Skeletal muscle tissue (tissue), 4 donors: ENCODE measurements around the gene GNAS. TPM values are rescaled to one million over a fixed set of nuclear protein-coding genes. Genes with fewer than 3 reads are reported as not detected.

Experiments used
- H3K27ac ChIP-seq: one replicate; pipeline ENCODE4 v1.7.0; 2013; ENCODE audit warnings: mild to moderate bottlenecking, low read depth, low read length, inconsistent platforms
- H3K27me3 ChIP-seq, 3 donors: one replicate each; pipeline ENCODE4 v1.7.0; 2013; ENCODE audit warnings: low read length in 3 of 3; ENCODE audit not compliant: control insufficient read depth in 3 of 3, insufficient read depth in 3 of 3
- H3K36me3 ChIP-seq, 3 donors: one replicate each; pipeline ENCODE4 v1.7.0; 2013; ENCODE audit warnings: low read length in 3 of 3; ENCODE audit not compliant: control insufficient read depth in 3 of 3, insufficient read depth in 3 of 3
- H3K4me1 ChIP-seq, 3 donors: one replicate each; pipeline ENCODE4 v1.7.0; 2013; ENCODE audit warnings: low read length in 3 of 3, mild to moderate bottlenecking in 3 of 3; ENCODE audit not compliant: control insufficient read depth in 3 of 3, insufficient read depth in 3 of 3
- H3K4me3 ChIP-seq, 3 donors: one replicate each; pipeline ENCODE4 v1.7.0; 2013; ENCODE audit warnings: low read length in 3 of 3
- H3K9ac ChIP-seq, 3 donors: one replicate each; pipeline ENCODE4 v1.7.0; 2013; ENCODE audit warnings: low read length in 3 of 3, mild to moderate bottlenecking in 3 of 3, moderate library complexity in 2 of 3, low read depth in 1 of 3
- H3K9me3 ChIP-seq, 3 donors: one replicate each; pipeline ENCODE4 v1.7.0; 2013; ENCODE audit warnings: low read length in 3 of 3; ENCODE audit not compliant: control insufficient read depth in 3 of 3
- total RNA-seq: library from RNA; depleted of rRNA; stranded (reverse); fragments of >200 nt; gene quantifications from one replicate; pipeline ENCODE4 v1.2.3, GENCODE V29; 2014
- donor health status: Osteomylitis.

GNAS gene
- total RNA-seq, 1 donor from 2014 or later, result 820 TPM

DNA sequence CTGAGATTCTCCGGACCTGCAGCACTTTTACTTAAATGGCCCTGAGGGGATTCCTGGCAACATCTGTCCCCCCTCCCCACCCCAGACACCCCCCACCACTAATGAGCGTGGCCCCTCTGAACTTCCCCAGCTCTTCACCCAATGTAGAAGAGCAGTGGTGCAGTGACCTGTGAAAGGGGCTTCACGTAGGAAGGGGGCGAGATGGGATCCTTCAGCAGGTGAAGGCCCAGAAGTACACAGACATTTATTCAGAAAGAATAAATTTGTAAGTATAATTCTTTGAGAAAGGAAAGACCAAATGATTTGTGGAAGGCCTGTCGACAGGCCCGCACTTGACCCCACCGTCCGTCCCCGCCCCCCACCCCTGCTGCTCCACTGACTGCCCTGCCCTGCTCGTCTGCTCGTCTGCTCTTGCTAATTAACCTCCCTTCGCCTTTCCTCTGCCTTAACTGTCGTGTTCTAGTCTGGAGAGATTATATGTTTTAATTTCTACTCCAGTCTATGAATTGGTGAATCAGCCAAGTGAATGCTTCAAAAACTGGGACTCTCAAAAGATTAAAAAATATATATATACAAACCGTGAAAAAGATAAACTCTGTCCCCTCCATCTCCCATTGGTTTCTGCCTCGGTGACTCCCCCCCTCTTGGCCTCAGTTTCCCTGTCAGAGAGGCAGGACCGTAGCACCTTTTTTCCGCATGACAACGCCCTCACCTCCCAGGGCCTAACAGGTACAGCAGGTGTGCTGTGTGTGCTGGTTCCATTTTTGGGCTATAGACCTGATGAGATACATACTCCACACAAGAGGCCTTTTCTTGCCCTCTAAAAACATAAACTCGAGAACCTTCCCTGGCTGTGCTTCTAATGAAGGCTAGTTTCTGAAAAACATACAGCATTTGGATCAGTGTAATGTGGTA, 49.2 kb downstream of the GNAS start:
- Histone ChIP-seq H3K4me1 (peaks cover 45 to 63% (median 56%) of the 10 kb centered on the region in 3 donors), H3K36me3 (peaks cover 18 to 45% (median 34%) of the 10 kb centered on the region in 3 donors), H3K4me3 (no peak overlapping the region), H3K27ac (peak overlapping the region; percentile 13), H3K27me3 (no peaks in the 10 kb centered on the region), H3K9ac (no peak overlapping the region), H3K9me3 (no peaks in the 10 kb centered on the region)

DNA sequence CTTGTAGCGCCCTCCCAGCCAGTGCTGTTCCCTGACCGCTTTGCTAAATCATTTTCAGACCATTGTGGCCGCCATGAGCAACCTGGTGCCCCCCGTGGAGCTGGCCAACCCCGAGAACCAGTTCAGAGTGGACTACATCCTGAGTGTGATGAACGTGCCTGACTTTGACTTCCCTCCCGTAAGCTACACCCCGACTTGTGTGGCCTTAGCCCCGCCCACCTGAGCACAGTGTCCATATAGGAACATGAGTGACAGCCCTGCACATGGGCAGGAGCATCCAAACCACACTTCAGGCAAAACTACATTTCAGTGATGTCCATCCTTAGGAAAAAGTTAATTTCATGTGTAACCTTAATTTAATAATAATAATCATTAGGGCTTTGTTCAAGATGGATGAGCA, 51.1 kb downstream of the GNAS start:
- Histone ChIP-seq H3K27me3 (no peaks in the 10 kb centered on the region), H3K4me3 (no peak overlapping the region), H3K27ac (no peak overlapping the region), H3K9me3 (no peaks in the 10 kb centered on the region), H3K36me3 (peaks cover 15 to 44% (median 34%) of the 10 kb centered on the region in 3 donors), H3K9ac (no peak overlapping the region), H3K4me1 (peaks cover 40 to 59% (median 53%) of the 10 kb centered on the region in 3 donors)

DNA sequence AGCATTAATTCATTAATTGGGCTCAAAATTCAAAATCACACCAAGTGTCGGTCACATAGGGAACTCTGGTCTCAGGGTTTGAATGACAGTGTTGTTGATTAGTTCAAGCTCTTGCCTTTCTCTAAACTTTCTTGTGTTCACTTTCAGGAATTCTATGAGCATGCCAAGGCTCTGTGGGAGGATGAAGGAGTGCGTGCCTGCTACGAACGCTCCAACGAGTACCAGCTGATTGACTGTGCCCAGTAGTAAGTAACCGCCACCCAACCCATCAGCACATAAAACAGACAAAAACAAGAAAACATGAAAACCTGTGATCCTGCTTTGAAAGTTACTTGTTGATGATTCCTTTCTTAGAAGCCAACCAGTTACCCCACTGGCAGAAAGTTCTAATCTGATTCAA, 52.7 kb downstream of the GNAS start:
- peaks cover 41 to 60% (median 48%) of the 10 kb centered on the region in 3 donors for H3K4me1 ChIP-seq
- no peak overlapping the region for H3K4me3 ChIP-seq
- H3K27me3 ChIP-seq, result no peaks in the 10 kb centered on the region
- no peaks in the 10 kb centered on the region for H3K9me3 ChIP-seq
- H3K27ac ChIP-seq, result no peak overlapping the region
- no peak overlapping the region for H3K9ac ChIP-seq
- H3K36me3 ChIP-seq, result peaks cover 31 to 52% (median 44%) of the 10 kb centered on the region in 3 donors

DNA sequence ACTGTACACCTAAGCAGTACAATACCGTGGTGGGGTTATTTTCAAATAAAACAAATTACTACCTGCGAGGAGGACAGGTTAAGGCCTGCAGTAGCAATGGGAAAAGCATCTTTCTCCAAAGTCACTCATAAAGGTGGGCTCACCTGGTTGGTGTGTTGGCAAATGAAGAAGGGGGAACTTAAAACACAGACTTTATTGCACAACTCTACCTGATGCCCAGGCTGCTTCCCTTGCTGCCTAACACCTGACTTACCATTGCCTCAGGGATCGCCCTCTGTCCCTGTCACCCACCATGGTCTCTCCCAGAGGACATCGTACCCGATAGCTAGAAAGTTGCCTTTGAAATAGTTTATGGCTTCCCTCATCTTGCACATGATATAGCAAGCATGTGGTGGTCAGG, 53.6 kb downstream of the GNAS start:
- peaks cover 39 to 61% (median 53%) of the 10 kb centered on the region in 3 donors for H3K36me3 ChIP-seq
- peaks cover 39 to 57% (median 45%) of the 10 kb centered on the region in 3 donors for H3K4me1 ChIP-seq
- H3K27me3 ChIP-seq, result no peaks in the 10 kb centered on the region
- H3K27ac ChIP-seq, result peak overlapping the region; percentile 97
- no peak overlapping the region for H3K4me3 ChIP-seq
- no peaks in the 10 kb centered on the region for H3K9me3 ChIP-seq
- H3K9ac ChIP-seq, result peak overlapping the region in 1 of 3 donors; percentile 12

DNA sequence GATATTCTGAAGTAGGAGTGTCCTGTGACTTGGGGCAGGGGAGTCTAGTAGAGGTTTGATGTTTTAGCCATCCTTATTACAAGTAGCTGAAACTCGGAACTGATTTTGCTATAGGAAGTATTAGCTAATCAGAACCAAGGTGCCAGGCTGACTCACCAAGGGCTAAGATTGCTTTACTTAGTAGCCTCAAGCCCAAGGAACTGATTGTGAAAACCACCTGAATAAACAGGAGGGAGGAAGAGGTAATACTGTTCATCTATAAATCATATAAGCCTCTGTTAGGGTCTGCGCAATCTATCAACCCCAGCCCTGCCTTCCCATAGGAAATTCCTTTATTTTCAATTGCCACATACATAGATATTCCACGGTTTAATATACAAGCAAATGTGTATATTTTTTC, 54.4 kb downstream of the GNAS start:
- Histone ChIP-seq H3K4me3 (peak overlapping the region in 2 of 3 donors; percentile 2 to 61), H3K9ac (peak overlapping the region; percentile 75 to 84 (median 76)), H3K36me3 (peaks cover 43 to 68% (median 58%) of the 10 kb centered on the region in 3 donors), H3K9me3 (no peaks in the 10 kb centered on the region), H3K4me1 (peaks cover 40 to 56% (median 43%) of the 10 kb centered on the region in 3 donors), H3K27me3 (no peaks in the 10 kb centered on the region), H3K27ac (peak overlapping the region; percentile 97)

DNA sequence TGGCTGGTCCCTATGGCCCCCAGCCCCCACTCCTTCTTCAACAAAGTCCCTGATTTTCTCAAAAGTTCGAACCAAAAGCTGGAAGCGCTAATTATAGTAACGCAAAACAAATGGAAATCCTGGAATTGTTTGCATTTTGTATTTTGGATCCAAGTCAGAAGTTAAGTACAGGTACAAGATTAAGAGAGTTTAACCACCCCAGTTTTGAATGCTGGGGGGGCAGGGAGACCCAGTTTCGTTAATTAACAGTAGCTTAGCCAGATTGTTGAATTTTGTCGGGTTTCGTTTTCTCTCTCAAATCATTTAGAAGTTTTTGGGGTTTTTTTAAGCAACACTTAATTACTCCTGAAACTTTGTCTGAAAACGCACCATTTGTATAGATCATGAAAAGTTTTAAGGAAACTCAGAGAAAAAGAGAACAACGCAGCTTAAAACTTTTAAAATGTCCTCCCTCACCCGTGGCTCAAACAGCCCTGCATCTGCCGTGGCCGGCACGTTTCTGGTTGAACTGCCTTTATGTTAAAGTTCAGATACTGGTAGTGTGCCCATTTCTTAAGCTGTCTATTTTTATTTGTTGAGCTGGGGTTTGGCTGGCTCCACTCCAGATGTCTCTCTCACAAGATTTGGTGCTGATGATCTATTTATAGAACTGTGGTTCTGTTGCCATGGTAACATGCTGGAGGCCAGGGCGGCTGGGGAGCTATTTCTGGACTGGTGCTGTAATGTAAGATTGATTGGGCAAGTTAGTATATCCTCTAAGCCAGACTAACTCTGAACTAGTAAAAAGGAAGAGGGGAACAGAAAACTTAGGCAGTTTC, 55.0 kb downstream of the GNAS start:
- Histone ChIP-seq H3K27me3 (no peaks in the 10 kb centered on the region), H3K9ac (peak overlapping the region; percentile 75 to 84 (median 76)), H3K4me1 (peaks cover 37 to 50% (median 39%) of the 10 kb centered on the region in 3 donors), H3K36me3 (peaks cover 43 to 68% (median 58%) of the 10 kb centered on the region in 3 donors), H3K27ac (peak overlapping the region; percentile 97), H3K4me3 (peak overlapping the region in 2 of 3 donors; percentile 30 to 61), H3K9me3 (no peaks in the 10 kb centered on the region)

DNA sequence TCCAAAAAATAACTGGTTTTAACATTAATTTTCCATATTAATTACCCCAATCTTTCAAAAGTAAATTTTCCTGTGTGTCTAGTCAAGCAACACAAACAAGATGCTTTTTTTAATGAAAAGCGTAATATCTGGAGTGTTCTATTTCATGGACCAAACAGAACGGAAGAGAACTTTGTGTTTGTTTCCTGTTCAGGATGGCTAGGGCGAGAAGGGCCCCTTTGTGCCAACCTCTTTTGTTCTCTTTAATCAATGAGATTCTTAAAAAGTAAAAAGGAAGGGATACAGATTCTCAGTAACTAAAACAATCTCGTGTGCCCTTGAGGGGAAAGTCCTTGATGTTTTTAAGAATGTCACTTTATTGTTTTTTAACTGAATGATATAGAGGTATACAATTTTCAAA, 55.7 kb downstream of the GNAS start:
- peak overlapping the region; percentile 97 for H3K27ac ChIP-seq
- H3K4me1 ChIP-seq, result peaks cover 34 to 45% (median 37%) of the 10 kb centered on the region in 3 donors
- no peaks in the 10 kb centered on the region for H3K27me3 ChIP-seq
- peak overlapping the region; percentile 25 to 84 (median 74) for H3K9ac ChIP-seq
- H3K4me3 ChIP-seq, result peak overlapping the region in 1 of 3 donors; percentile 54
- H3K9me3 ChIP-seq, result no peaks in the 10 kb centered on the region
- peaks cover 43 to 64% (median 57%) of the 10 kb centered on the region in 3 donors for H3K36me3 ChIP-seq

DNA sequence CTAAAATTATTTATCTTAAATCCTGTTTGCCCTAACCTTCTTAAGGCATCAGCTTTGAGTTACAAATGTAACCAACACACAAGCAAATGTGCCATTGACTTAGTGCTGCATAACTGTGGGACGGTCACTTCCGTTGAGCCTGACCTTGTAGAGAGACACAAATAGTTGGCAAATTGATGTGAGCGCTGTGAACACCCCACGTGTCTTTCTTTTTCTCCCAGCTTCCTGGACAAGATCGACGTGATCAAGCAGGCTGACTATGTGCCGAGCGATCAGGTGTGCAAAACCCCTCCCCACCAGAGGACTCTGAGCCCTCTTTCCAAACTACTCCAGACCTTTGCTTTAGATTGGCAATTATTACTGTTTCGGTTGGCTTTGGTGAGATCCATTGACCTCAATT, 56.4 kb downstream of the GNAS start:
- H3K27me3 ChIP-seq, result no peaks in the 10 kb centered on the region
- H3K4me3 ChIP-seq, result peak overlapping the region in 1 of 3 donors; percentile 54
- H3K9ac ChIP-seq, result peak overlapping the region in 1 of 3 donors; percentile 74
- H3K36me3 ChIP-seq, result peaks cover 38 to 57% (median 50%) of the 10 kb centered on the region in 3 donors
- H3K27ac ChIP-seq, result peak overlapping the region; percentile 97
- H3K4me1 ChIP-seq, result peaks cover 28 to 40% (median 31%) of the 10 kb centered on the region in 3 donors
- H3K9me3 ChIP-seq, result no peaks in the 10 kb centered on the region

DNA sequence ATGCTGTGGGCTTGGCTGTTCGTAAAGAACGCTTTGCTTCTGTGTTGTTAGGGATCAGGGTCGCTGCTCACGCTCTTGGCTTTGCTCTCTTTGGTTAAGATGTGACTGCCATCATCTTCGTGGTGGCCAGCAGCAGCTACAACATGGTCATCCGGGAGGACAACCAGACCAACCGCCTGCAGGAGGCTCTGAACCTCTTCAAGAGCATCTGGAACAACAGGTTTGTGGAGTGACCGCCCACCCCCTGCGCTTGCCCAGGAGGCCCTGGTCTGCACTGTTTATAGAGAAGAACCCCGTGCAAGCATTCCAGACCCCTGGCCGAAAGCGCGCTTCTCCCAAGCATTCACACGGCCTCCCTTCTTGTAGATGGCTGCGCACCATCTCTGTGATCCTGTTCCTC, 57.1 kb downstream of the GNAS start:
- Histone ChIP-seq H3K4me1 (peaks cover 28 to 40% (median 30%) of the 10 kb centered on the region in 3 donors), H3K9ac (no peak overlapping the region), H3K9me3 (no peaks in the 10 kb centered on the region), H3K27ac (peak overlapping the region; percentile 97), H3K4me3 (no peak overlapping the region), H3K27me3 (no peaks in the 10 kb centered on the region), H3K36me3 (peaks cover 36 to 51% (median 44%) of the 10 kb centered on the region in 3 donors)
